Occipital lobe (tissue), 2 donors: ENCODE data around the gene CHEK1. TPM values are rescaled to one million over a fixed set of nuclear protein-coding genes. Genes with fewer than 3 reads are reported as not detected.

ENCODE experiments used
- DNase-seq: peaks from one replicate; lab custom pipeline; 2025; lab: John Stamatoyannopoulos, UW
- total RNA-seq: library from RNA; depleted of rRNA; stranded (reverse); fragments of >200 nt; gene quantifications from one replicate; pipeline ENCODE4 v1.2.3, GENCODE V29; 2014

Gene CHEK1
- total RNA-seq, 1 donor from 2014 or later = 17.5 TPM

DNA sequence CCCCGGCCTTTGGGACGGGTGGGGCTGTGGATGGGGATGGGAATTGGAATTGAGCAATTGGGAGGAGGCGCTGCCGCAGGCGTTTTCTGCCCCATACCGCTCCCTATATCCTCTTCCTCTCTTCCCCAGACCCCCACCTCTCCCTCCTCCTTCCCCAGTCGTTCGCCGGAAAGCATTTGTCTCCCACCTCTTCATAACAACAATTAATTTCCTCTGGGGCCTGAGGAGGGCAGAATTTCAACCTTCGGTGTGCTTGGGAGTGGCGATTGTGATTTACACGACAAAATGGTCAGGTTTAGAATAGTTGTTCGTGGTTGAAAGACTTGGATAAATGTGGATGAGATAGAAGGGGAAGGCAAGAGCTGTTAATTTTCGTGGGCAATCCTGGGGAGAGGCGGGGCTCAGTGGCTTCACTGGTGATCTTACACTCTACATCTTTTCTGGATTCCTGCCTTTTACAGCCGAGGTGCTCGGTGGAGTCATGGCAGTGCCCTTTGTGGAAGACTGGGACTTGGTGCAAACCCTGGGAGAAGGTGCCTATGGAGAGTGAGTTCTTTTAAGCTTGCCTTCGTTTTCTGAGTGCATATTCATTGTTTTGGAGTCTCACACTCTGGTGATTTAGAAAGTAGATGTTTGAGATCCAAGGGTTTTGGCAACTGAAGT lies 1.5 kb downstream of the CHEK1 start:
- no peak for DNase-seq

- no peak for DNase-seq
Observed at GRCh38 chr11:125627236-125627910, 2.4 kb downstream of the CHEK1 start.

DNA sequence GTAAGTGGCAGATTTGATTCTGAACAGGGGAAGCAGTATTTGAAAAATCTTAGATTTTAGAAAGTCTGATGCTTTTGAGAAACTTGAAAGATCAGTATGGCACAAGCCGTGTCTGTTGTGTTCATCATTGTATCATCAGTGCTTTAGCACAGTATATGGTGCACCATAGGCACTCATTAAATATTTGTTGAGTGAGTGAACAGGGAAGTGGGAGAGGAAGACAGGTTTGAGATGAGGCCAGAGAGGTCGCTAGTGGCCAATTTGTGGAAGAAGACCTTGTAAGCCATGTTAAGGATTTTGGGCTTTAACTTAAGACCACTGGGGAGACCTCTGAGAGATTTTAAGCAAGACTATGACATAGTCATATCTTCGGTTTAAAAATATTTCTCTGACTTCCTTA lies 12.9 kb downstream of the CHEK1 start:
- no peak for DNase-seq

DNA sequence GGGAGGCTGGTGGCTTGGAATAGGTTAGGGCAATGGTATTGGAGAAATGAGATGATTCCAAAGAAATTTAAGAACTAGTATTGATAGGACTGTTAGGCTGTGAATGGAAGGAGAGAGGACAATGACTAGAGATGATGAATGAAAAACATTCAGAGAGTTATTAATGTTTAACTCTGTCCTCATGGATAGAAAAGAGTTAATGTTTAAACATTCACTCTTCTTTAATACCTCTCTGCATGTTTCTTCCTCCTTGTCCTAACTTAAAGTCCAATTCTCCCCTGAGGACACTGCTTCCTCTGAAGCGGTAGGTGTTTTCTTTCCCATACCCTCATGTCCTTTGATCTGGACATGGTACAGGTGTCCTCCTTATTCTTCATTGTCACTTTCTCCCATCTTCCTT lies 13.4 kb downstream of the CHEK1 start:
- no peak for DNase-seq

DNA sequence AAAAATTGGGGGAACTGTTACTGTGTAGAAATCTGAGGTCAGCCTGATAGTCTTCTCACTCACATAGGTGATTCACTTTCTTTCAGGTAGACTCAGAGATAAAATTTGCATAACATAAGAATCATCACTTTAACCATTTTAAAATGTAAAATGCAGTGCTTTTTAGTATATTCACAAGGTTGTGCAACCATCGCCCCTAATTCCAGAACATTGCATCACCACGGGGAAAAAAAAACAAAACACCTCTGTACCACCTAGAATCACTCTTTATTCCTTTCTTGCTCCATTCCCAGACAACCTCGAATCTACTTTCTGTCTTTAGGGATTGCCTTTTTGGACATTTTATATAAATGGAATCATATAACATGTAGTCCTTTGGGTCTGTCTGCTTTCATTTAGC lies 20.9 kb downstream of the CHEK1 start:
- DNase-seq = no peak

DNA sequence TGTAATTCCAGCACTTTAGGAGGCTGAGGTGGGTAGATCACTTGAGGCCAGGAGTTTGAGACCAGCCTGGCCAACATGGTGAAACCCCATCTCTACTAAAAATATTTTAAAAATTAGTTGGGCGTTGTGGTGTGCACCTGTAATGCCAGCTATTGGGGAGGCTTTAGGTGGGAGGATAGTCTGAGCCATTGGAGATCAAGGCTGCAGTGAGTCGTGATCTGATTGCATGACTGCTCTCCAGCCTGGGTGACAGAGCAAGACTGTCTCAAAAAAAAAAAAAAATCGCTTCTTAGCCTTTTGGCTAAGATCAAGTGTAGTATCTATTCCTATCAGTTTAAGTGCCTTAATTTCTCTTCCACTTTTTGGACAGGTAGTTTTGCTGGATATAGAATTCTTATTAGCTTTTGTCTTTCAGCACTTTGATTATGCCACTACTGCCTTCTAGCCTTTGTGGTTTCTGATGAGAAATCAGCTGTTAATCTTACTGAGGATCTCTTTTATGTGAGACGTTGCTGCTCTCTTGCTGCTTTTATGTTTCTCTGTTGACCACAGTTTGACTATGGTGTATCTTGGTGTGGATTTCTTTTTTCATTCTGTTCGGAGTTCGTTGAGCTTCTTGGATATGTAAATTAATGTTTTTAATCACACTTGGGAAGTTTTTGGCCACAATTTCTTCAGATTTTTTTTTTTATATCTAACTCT lies 24.7 kb downstream of the CHEK1 start:
- no peak for DNase-seq

DNA sequence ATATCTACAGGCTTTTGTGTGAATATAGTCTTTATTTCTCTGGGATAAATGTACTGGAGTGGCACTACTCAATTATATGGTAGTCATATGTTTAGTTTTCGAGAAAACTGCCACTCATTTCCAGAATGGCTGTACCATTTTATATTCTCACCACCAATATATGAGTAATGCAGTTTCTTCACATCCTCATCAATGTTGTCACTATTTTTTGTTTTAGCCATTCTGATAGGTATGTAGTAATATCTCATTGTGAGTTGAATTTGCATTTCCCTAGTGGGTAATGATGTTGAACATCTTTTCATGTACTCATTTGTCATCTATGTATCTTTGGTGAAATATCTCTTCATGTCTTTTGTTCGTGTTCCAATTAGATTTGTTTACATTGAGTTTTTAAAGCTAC lies 37.7 kb downstream of the CHEK1 start:
- no peak for DNase-seq

DNA sequence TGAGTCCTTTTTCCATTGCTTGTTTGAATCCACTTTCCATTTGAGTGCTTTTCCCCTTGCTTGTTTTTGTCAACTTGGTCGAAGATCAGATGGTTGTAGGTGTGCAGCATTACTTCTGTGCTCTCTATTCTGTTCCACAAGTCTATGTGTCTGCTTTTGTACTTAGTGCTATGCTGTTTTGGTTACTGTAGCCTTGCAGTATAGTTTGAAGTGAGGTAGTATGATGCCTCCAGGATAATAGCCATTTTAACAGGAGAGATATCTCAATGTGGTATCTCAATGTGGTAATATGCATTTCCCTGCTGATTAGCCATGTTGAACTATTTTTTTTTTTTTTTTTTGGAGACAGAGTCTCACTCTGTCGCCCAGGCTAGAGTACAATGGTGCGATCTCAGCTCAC lies 38.9 kb downstream of the CHEK1 start:
- no peak for DNase-seq

DNA sequence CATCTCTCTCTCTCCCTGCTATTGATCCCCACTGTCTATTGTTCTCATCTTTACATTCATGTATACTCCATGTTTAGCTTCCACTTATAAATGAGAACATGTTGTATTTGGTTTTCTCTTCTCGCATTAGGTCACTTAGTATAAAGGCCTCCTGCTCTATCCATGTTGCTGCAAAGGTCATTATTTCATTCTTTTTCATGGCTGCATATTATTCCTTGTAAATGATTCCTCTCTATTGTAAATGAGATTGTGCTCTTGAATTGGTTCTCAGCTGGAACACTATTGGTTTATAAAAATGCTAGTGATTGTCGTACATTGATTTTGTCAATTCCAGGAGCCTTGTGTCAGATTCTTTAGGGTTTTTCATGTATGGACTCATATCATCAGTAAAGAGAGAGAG lies 42.2 kb downstream of the CHEK1 start:
- no peak for DNase-seq

DNA sequence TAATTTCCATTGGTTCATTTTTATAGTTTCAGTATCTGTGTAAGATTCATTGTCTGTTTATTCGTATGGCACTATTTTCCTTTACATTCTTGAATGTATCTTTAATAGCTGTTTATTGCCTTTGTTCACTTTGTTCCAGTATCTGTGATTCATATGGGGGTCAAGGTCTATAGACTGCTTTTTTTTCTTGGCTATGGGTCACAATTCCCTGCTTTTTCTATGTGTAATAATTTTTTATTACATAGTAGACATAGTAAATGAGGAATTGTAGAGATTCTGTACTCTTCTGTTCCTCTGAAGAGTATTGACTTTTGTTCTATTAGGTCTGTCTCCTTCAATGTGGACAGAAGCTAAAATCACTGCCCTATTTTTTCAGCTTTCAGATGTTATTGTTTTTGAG lies 45.2 kb downstream of the CHEK1 start:
- no peak for DNase-seq

GRCh38 chr11:125671561-125671960 lies 46.6 kb downstream of the CHEK1 start:
- DNase-seq = no peak

GRCh38 chr11:125674210-125674609 lies 49.2 kb downstream of the CHEK1 start:
- no peak for DNase-seq

DNA sequence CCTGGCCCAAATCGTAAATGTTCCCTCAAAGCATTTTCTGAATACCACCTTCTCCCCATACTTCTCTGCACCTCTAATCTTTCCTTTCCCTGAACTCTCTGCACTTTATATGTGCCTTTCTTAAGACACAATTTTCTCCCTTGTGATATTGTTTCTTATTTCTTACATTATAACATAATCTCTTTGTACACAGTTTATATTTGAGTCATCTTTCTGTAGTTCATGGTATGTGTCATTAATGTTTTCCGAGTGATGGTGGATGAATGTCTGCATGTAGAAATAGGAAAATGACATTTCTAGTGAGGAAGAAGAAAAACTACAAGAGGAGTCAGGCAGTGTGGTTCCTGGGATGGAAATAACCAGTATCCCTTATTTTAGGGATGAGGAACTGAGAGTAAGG lies 50.2 kb downstream of the CHEK1 start:
- no peak for DNase-seq

DNA sequence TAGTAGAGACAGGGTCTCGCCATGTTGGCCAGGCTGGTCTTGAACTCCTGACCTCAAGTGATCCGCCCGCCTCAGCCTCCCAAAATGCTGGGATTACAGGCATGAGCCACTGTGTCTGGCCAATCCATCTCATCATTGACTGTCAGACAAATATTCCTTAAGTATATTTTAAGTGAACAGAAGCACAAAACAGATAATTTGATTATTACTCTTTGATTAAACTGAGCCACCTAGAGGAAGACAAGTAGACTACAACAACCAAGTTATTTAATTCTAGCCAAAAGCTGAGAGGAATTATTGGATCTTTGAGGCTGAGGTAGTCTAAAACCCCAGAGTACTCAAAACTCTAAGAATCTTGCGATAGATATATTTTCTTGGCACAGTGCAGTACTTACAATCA lies 54.4 kb downstream of the CHEK1 start:
- DNase-seq = no peak

- no peak for DNase-seq
Observed at GRCh38 chr11:125679837-125680236, 54.9 kb downstream of the CHEK1 start.

GRCh38 chr11:125680747-125681146 lies 55.8 kb downstream of the CHEK1 start, which contains the start of gene ACRV1:
Gene ACRV1 (minus strand): TSS chr11:125680847. CDS start chr11:125680780, 67 bp downstream.
- no peak for DNase-seq

DNA sequence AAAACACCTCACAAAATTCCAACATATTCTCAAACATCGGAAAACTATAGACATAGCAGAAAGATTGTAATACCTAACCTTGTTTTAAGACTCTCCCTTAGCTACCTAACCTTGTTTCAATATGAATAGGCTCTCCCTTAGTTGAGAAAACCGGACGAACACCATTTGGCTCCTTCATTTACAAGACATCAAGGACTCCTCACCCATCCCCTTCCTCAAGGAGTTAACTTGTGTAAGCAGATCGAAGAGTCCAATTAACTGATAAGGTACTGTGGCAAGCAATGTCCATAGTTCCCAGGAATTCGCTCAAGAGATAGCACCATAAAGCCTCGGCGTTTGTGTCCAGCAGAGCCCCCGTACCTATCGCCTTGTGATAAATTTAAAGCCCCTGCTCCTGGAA lies 60.3 kb downstream of the CHEK1 start:
- DNase-seq = no peak

- DNase-seq = no peak
Observed at GRCh38 chr11:125688066-125688465, 63.1 kb downstream of the CHEK1 start.

- no peak for DNase-seq
Observed at GRCh38 chr11:125688632-125689031, 63.7 kb downstream of the CHEK1 start.

DNA sequence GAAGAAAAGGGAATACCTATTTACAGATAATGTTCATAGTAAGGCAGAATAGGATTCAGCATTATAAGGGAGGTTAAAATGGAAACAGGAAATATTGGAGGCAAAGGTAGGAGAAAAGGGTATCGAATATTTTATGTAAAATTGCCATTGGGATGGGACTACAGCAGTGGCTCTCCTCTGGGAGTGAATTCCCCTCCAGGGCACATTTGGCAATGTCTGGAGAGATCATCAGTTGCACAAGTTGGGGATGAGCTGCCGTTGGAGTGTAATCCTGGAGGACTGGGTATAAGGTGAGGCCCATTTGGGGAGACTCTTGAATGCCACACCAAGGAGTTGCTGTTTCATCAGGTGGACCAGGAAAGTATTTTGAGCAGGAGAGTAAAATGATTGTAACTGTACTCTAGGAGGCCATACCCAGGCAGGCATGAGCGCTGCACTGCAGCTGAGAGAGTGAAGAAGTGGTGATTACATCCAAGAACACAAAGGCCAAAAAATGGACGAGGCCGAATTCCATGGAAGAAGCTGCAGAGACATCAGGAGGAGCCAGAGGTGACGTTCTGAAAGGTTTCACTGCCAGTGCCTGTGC lies 64.4 kb downstream of the CHEK1 start:
- no peak for DNase-seq

DNA sequence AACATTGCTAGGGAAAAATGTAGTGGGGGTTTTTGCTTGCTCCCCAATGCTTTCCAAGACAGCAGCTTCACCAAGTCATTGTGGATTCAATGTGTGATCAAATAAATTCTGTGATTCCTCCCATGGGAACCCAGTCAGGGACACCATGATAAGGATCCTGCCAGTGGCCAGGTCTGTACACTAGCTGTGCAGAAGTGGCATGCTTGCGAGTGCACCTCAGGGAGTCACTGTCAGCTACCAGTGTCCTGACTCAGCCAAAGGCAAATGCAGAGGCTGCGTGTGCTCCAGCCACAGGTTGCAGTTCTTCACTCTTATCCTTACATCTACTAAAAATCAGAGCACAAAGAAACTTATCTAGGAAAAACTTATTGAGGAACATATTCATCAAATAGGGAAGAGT lies 65.0 kb downstream of the CHEK1 start:
- DNase-seq = no peak

DNA sequence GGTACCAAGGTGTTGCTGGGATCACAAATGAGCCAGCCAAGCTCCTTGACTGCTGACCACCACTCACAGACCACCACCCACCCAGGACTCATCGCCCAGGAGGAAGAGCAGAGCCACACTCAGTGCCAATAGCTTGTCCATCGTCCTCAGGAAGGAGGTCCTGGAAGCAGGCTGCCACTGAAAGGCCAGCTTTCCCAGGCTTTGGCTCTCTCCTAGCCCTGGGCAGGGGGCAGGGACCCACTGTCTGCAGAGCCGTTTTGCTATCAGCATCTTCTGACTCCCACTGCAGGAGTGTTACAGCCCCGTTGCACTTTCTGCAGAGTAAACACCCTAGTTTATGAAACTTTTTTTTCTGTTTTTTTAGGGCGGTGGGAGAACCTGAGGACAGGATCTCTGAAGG lies 67.9 kb downstream of the CHEK1 start:
- no peak for DNase-seq
